TTC549 (cell line): Measurements from ENCODE around the gene SHROOM1.
"Not testable (repeated sequence)": the region's sequence is repeated elsewhere in the genome, so short reads cannot be mapped to it uniquely, and the experiment has no call there.

ENCODE experiments used
- FAIRE-seq: peaks from 2 replicates; lab custom pipeline; 2012; peaks lifted over from hg19 to GRCh38; lab: Jason Lieb, UNC

Gene SHROOM1

DNA sequence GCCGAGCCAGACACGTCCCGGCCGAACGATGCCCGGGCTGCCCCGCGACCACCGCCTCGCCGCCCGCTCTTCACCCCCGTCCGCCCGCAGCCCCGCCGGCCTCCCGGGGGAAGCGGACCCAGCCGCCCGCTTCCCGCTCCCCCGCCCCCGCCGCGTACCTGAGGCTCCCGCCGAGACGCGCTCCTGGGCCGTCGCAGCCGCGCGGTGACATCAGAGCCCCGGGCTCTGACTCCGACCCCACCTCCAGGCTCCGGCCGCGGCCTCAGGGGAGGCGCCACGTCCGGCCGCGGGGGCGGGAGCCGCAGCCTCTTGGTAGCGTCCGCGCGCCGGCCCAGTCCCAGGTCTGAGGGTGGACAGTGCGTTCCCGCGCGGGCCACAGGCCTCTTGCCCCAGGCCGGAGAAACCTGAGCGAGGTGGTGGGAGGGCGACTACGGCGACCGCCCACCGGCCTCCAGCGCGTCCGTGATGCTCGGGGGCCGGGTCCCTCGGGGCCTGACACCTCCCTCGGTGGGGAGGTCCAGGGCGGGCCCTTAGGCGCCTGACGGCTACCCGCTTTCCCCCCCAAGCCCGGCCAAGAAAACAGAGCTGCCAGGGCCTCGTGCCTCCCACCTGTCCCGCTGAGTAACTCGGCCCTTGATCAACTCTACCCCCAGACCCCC, at the start of gene SHROOM1:
TSS of gene SHROOM1 (minus strand) at position 212 of the 659 bp plus-strand sequence. CDS start 4,507 bp downstream, outside the sequence.
- no peak for FAIRE-seq

DNA sequence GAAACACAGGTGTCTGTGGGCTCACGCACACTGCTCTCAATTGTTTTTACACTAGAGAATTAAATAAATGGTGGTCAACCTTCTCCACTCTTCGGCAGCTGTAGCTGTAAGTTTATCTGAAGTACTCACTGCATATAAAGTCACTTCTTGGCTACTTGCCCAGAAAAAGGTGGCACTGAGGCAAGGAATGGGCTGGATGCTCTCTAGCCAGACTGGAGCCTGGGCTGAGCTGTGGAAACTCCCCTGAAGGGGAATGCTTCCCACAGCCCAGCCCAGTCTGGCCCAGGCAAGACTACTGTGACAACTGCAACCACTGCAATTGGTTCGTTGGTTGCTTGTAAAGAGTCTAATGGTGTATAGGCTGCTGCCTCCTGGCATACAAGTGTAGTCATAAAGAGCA, 47.5 kb upstream of the SHROOM1 start:
- FAIRE-seq, result no peak

- no peak for FAIRE-seq
These were observed 47.0 kb upstream of the SHROOM1 start for GRCh38 chr5:132877466-132877865.

GRCh38 chr5:132876020-132876759, 45.7 kb upstream of the SHROOM1 start:
- FAIRE-seq, result no peak

- FAIRE-seq, result no peak
These were observed 43.5 kb upstream of the SHROOM1 start for GRCh38 chr5:132873930-132874271.

- no peak for FAIRE-seq
These were observed 42.9 kb upstream of the SHROOM1 start, which contains the start of gene LEAP2 for GRCh38 chr5:132873119-132873929. Gene LEAP2, plus strand, starts transcription at chr5:132873668. Its CDS starts 27 bp downstream, at chr5:132873695.

DNA sequence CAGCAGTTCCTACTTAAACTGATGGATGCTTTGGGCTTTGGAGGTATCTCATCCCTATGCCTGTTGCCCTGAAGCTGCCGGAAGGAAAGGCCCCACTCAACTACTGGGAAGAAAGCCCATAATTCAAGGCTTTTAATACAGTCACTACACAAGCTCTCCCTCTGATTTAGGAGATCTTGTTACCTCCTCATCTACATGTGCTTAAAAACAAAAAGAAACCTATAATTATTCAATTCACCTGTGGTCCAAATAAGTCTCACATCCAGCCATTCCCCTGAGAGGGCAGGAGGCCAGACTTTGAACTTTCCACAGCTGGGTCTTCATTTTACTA, 42.3 kb upstream of the SHROOM1 start:
- FAIRE-seq, result no peak

DNA sequence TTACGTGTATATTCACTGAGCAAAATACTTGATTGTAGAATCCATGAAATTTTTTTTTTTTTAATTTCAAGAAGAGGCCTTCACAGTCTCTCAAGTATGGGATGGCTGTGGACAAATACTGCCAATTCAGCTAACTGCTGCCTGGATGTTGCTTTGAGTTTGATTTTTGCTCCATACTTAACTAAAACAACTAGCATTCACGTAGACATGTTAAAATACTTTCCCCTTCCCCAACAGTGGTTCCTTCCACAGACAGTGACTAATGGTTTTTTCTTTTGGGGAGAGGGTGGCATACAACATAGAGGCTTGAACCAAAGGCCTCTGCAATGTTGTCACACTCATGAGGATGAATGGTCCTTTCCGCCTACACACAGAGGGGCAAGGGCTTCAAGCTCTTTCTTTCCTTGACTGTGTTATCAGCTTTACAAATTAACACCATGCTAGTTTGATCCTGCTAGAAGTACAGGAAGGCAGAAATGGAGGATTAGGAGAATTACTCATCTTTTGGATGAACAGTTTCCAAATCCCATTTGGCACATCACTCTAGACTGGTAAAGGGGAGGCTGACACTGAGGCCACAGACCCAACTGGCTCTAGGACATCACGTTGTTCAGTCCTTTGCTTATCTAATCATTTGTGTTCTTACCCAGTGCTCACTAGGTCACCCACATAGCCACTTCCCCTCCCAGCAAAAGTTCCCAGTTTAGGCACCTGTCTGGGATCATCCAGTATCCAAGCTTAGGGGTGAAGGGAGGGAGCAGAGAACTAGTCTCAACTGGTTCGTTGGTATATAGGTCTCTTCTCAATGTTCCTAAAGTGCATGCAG, 41.2 kb upstream of the SHROOM1 start:
- FAIRE-seq, result no peak

GRCh38 chr5:132870801-132871200, 40.4 kb upstream of the SHROOM1 start:
- no peak for FAIRE-seq

DNA sequence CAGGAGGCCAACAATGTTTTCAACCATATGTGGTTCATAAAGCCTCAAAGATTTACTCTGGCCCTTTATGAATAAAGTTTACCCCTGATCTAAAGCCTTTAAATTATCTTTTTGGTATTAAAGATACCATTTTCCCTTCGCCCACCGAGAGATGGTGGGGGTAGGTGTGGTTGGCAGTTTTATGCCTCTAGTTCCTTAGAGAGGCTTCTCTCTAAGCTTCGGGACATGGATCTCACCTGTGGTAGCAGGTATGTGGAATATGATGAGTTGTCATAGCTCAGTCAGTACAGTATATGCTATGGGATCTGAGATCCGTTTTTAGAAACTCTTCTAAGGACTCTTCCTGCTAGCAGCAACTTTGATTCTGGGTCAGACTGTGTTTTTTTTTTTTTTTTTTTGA, 38.3 kb upstream of the SHROOM1 start:
- FAIRE-seq, result no peak

DNA sequence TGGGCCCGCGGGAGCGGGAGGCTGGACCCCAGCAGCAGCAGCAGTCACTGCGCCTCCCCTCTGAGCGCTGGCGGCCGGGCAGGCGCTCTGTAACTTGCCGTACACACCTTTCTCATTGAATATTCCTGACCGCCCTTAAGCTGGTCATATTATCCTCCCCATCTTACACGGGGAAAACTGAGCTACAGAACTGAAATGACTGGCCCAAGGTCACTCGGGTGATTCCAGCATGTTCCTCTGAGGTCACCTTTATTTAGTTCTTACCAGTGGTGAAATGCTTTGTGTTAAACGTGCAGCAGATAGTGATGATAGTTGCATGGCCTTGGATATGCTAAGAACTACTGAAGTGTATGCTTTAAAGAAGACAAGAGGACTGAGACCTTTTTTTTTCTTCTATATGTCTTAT, 36.6 kb upstream of the SHROOM1 start:
- no peak for FAIRE-seq

- FAIRE-seq, result peak; percentile 86
These were observed 36.0 kb upstream of the SHROOM1 start, which contains the start of the genes GDF9 and UQCRQ for GRCh38 chr5:132866342-132867045. Gene GDF9, minus strand, starts transcription at chr5:132866469. Its CDS starts 1,936 bp downstream, at chr5:132864533. Gene UQCRQ, plus strand, starts transcription at chr5:132866642. Its CDS starts 240 bp downstream, at chr5:132866882.

DNA sequence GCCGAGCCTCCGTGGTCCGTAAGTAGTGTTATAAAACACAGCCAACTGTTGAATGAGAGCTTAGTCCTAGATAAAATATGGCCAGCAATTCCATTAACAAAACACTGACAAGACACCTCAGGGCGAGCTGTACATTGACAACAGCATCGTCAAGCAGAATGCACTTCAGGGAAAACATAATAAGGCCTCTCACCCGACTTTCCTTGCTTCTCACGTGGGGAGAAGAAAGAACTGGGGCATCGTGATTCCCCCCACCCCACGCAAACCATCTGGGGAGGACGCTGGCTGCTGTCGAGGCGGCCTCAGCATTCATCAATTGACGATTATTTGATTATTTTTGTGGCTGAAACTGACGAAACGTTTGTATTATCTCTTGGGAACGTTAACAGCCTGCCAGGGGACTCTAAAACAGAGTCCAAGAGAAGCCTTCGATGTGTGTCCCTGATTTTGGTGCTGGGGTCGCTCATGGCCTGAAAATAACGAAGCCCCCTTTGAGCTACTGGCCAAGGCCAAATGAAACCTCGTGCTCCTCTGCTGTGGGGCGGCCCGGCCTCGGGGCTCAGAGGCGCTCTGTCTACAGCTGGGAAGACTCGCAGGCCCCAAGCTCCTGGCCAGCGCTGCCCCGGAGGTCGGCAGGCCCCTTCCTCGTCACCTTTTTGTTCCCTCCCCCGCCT, 35.4 kb upstream of the SHROOM1 start:
- FAIRE-seq, result no peak

GRCh38 chr5:132860742-132861141, 30.3 kb upstream of the SHROOM1 start:
- FAIRE-seq, result no peak

DNA sequence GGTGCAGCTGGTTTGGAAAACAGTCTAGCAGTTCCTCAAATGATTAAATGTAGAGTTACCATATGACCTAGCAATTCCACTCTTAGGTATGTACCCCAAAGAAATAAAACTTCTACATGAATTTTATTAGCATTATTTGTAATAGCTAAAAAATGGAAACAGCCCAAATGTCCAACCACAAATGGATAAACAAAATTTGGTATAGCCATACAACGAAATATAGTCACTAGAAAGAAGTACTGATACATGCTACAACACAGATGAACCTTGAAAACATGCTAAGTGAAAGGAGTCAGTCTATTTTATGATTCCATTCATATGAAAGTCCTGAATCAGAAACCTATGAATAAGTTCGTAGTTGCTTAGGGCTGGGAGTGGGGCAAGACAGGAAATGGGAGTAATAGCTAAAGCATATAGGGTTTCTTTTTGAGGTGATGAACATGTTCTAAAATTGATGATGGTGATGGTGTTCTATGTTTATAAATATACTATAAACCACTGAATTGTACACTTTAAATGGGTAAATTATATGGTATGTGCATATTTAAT, 29.5 kb upstream of the SHROOM1 start:
- FAIRE-seq, result no peak

DNA sequence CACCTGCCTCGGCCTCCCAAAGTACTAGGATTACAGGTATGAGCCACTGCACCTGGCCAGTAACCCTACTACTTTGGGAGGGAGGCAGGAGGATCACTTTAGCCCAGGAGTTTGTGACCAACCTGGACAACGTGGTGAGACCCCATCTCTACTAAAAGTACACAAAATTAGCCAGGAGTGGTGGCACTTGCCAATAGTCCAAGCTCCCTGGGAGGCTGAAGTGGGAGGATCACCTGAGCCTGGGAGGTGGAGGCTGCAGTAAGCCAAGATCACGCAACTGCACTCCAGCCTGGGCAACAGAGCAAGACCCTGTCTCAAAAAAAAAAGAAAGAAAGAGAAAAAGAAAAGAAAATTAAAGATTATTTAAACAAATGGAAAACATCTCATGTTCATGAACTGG, 25.6 kb upstream of the SHROOM1 start:
- no peak for FAIRE-seq

- FAIRE-seq, result not testable (repeated sequence)
These were observed 24.5 kb upstream of the SHROOM1 start for GRCh38 chr5:132854992-132855391.

DNA sequence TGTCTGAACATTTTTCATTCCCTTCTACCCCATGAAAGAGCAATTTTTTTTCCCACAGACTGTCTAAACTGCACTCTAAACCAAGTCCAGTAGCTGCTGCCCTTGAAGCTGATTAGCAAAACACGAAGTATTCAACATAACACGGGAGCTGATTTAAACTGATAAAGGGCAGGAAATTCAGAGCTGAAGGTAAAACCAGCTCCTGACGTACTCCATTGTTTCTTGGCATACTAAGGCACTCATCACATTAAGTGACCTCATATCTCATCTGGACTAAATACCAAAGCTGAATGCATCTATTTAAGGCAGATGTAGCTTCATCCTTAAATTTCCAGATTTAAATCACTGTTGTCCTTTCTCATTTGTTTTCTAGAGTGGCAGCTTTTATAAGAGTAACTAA, 23.9 kb upstream of the SHROOM1 start:
- no peak for FAIRE-seq

GRCh38 chr5:132853790-132854189, 23.3 kb upstream of the SHROOM1 start:
- peak; percentile 47 for FAIRE-seq

DNA sequence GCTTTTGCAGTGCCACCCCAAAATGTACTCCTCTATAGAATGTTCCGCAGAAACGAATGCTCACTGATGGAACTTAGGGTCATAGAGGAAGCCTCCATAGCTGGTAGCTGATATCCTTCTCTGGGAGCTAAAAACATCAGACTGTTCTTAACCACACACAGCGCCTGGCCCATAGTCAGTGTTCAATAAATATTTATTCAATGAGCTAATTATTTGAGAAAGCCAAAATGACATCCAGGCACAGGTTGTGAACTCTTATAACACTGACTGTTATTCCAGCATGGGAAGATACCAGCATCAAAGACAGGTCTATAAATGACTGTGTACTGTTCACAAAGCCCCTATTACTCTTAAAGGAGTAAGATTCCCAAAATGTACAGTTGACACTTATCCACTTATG, 22.9 kb upstream of the SHROOM1 start:
- no peak for FAIRE-seq

- no peak for FAIRE-seq
These were observed 19.6 kb upstream of the SHROOM1 start for GRCh38 chr5:132850066-132850465.
